Erythroblast (primary cell): ENCODE results near the gene EDA.

Experiments
- GATA1 ChIP-seq: IDR thresholded peaks from 2 replicates; pipeline ENCODE4 v1.6.1; 2011; ENCODE audit warnings: low read depth, mild to moderate bottlenecking, control low read depth, low read length, moderate library complexity
- POLR2A ChIP-seq: IDR thresholded peaks from 2 replicates; pipeline ENCODE4 v1.6.1; 2011; ENCODE audit warnings: mild to moderate bottlenecking, low read length

GRCh38 chrX:70062076-70062475 is 446.2 kb downstream of the EDA start, which contains the start of gene OTUD6A:
- no peak for TF ChIP-seq POLR2A
- no peak for TF ChIP-seq GATA1
